ENCODE measurements around the gene ABCC3. TPM values are rescaled to one million over a fixed set of nuclear protein-coding genes. Genes with fewer than 3 reads are reported as not detected.
A peak's percentile ranks its signal among the peaks of the same experiment; 100 is the strongest.

Gene ABCC3
- total and polyA plus RNA-seq, 4 donors, result 10.3 to 46.4 (median 32.0) TPM

DNA sequence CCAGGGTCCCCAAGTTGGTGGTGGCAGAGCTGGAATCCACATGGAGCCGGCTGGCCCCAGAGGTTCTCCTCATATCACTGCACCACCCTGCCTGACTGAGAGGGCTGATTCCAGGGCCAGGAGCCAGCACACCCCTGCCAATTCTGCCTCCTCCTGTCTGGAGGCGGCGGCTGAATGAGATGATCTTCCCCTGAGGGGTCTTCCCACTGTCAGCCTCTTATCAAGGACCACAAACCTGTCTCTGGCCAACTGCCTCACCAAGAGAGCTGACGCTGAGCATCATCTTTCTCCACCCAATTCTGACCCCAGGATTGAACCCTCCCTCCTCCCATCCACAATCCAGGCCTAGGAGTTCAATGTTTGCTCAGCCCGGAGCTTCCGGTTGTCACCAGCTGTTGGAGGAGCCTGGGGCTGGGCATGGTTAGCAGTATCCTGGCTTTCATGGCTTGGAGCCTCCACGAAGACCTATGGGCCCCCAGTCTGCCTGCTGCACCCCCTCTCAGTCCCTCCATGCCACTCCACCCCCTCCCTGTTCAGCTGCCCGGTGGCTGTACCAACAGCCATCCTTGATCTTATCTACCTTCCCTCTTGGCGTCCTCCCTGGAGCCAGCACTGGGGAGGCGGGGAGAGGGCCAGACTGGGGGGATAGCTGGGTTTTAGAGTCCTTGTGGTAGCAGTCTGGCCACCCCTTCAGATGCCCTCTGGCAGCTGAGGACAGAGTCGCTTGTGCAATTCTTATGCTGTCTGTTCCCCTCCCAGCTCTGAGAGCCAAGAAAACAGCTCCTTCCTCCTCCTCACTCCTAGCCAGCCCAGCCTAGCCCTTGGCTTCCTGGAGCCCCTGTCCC lies 25.6 kb downstream of the ABCC3 start:
- DNase-seq, result peak; percentile 68 to 74 (median 73)
- no peak overlapping the region for H3K4me3 ChIP-seq
- H3K27ac ChIP-seq (ENCODE audit: low read depth in 1 of 2, low read length in 1 of 2), result peak overlapping the region; percentile 10 to 77
- TF ChIP-seq, protein P1, sequence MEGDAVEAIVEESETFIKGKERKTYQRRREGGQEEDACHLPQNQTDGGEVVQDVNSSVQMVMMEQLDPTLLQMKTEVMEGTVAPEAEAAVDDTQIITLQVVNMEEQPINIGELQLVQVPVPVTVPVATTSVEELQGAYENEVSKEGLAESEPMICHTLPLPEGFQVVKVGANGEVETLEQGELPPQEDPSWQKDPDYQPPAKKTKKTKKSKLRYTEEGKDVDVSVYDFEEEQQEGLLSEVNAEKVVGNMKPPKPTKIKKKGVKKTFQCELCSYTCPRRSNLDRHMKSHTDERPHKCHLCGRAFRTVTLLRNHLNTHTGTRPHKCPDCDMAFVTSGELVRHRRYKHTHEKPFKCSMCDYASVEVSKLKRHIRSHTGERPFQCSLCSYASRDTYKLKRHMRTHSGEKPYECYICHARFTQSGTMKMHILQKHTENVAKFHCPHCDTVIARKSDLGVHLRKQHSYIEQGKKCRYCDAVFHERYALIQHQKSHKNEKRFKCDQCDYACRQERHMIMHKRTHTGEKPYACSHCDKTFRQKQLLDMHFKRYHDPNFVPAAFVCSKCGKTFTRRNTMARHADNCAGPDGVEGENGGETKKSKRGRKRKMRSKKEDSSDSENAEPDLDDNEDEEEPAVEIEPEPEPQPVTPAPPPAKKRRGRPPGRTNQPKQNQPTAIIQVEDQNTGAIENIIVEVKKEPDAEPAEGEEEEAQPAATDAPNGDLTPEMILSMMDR (IDR thresholded peaks at IDR 0.05; ENCODE audit: control extremely low read depth, extremely low read depth), result no peak
- H3K27me3 ChIP-seq (ENCODE audit: control insufficient read depth in 3 of 3, insufficient read depth in 3 of 3, low read length in 2 of 3), result no peaks in the 10 kb centered on the region
- no peak for ATAC-seq (ENCODE audit: insufficient read depth, low FRiP score)
- peaks cover 3 to 47% (median 25%) of the 10 kb centered on the region in 5 donors for H3K4me1 ChIP-seq (ENCODE audit: control insufficient read depth in 5 of 5, insufficient read depth in 5 of 5, low read length in 5 of 5)
- H3K36me3 ChIP-seq (ENCODE audit: control insufficient read depth in 4 of 4, insufficient read depth in 4 of 4, low read length in 4 of 4), result no peaks in the 10 kb centered on the region
- 37 to 39% methylated on average over 11 of the region's 11 CpGs for WGBS, 2 donors
- no peaks in the 10 kb centered on the region for H3K9me3 ChIP-seq (ENCODE audit: control insufficient read depth in 4 of 4, insufficient read depth in 3 of 4, low read length in 3 of 4)
- H3K9ac ChIP-seq (ENCODE audit: insufficient read depth in 1 of 2, low read length in 2 of 2), result no peak overlapping the region

DNA sequence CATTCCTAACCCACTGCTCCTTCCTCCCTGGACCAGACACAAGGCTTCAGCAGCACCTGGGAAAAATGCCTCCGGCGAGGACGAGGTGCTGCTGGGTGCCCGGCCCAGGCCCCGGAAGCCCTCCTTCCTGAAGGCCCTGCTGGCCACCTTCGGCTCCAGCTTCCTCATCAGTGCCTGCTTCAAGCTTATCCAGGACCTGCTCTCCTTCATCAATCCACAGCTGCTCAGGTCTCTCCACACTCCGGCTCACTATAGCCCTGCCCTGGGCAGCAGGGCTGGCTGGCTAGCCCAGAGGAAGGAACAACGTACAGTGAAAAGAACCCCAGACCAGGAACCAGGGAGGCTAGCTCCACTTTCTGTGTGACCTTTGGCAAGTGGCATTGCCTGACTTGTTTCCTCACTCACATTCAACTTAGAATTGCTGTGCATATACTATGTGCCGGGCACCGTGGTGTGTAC lies 26.2 kb downstream of the ABCC3 start:
- H3K9me3 ChIP-seq (ENCODE audit: control insufficient read depth in 4 of 4, insufficient read depth in 3 of 4, low read length in 3 of 4), result no peaks in the 10 kb centered on the region
- 52 to 63% methylated on average over 10 of the region's 10 CpGs for WGBS, 2 donors
- TF ChIP-seq, protein P1 (IDR thresholded peaks at IDR 0.05; ENCODE audit: control extremely low read depth, extremely low read depth), result no peak
- H3K4me1 ChIP-seq (ENCODE audit: control insufficient read depth in 5 of 5, insufficient read depth in 5 of 5, low read length in 5 of 5), result peaks cover 3 to 47% (median 25%) of the 10 kb centered on the region in 5 donors
- H3K27ac ChIP-seq (ENCODE audit: low read depth in 1 of 2, low read length in 1 of 2), result peak overlapping the region in 1 of 2 donors; percentile 77
- H3K4me3 ChIP-seq, result no peak overlapping the region
- no peaks in the 10 kb centered on the region for H3K36me3 ChIP-seq (ENCODE audit: control insufficient read depth in 4 of 4, insufficient read depth in 4 of 4, low read length in 4 of 4)
- H3K27me3 ChIP-seq (ENCODE audit: control insufficient read depth in 3 of 3, insufficient read depth in 3 of 3, low read length in 2 of 3), result no peaks in the 10 kb centered on the region
- ATAC-seq (ENCODE audit: insufficient read depth, low FRiP score), result no peak
- no peak for DNase-seq
- no peak overlapping the region for H3K9ac ChIP-seq (ENCODE audit: insufficient read depth in 1 of 2, low read length in 2 of 2)

DNA sequence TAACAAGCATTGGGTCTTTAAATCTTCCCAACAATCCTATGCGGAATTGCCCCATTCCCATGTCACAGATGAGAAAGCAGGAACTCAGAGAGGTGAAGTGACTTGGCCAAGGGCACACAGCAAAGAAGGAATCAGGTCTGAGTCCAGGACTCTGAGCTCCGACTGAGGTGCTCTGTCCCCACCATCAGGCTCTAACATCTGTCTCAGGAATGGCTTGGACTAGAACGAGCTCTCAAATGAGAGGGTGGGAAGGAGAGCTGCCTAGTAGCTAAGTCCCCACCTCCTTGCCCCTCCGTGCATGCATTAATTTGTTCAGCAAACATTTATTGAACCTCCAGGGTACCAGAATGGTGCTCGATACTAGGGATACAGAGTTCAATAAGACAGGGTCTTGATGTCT lies 26.7 kb downstream of the ABCC3 start:
- ATAC-seq (ENCODE audit: insufficient read depth, low FRiP score) (no peak), DNase-seq (no peak)
- TF ChIP-seq, protein P1 (IDR thresholded peaks at IDR 0.05; ENCODE audit: control extremely low read depth, extremely low read depth), result no peak
- no peaks in the 10 kb centered on the region for H3K27me3 ChIP-seq (ENCODE audit: control insufficient read depth in 3 of 3, insufficient read depth in 3 of 3, low read length in 2 of 3)
- H3K4me3 ChIP-seq, result no peak overlapping the region
- H3K9me3 ChIP-seq (ENCODE audit: control insufficient read depth in 4 of 4, insufficient read depth in 3 of 4, low read length in 3 of 4), result no peaks in the 10 kb centered on the region
- H3K9ac ChIP-seq (ENCODE audit: insufficient read depth in 1 of 2, low read length in 2 of 2), result no peak overlapping the region
- no peaks in the 10 kb centered on the region for H3K36me3 ChIP-seq (ENCODE audit: control insufficient read depth in 4 of 4, insufficient read depth in 4 of 4, low read length in 4 of 4)
- WGBS, 2 donors, result 68 to 74% methylated on average over 5 of the region's 5 CpGs
- peaks cover 3 to 47% (median 25%) of the 10 kb centered on the region in 5 donors for H3K4me1 ChIP-seq (ENCODE audit: control insufficient read depth in 5 of 5, insufficient read depth in 5 of 5, low read length in 5 of 5)
- peak overlapping the region in 1 of 2 donors; percentile 77 for H3K27ac ChIP-seq (ENCODE audit: low read depth in 1 of 2, low read length in 1 of 2)

Measured in lung (tissue), 12 donors.